NK-92 (cell line): ENCODE results near the gene EMP2.
"Not testable (repeated sequence)": the region's sequence is repeated elsewhere in the genome, so short reads cannot be mapped to it uniquely, and the experiment has no call there.

Source experiments
- DNase-seq: peaks from one replicate; lab custom pipeline; 2025; ENCODE audit not compliant: unreplicated experiment; lab: John Stamatoyannopoulos, UW

The EMP2 gene

GRCh38 chr16:10552998-10553491 lies 27.4 kb downstream of the EMP2 start:
- DNase-seq, result no peak

DNA sequence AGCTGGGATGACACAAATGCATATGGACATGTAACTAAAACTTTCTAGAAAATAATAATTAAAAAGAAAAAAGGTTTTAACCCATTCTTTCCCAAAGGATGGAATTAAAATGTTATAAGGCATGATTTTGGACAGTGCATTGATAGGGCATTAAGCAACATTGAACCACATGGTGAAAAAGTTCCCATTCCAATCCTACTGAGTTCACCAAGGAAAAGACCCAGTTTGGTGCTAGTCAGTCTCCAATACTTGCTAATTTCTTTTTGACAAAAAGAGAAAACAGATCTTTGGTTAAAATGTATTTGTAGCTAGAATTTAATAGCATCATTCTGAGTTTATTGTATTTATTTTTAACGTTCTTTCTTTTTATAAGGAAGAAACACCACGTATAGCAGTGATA lies 28.1 kb downstream of the EMP2 start:
- no peak for DNase-seq

DNA sequence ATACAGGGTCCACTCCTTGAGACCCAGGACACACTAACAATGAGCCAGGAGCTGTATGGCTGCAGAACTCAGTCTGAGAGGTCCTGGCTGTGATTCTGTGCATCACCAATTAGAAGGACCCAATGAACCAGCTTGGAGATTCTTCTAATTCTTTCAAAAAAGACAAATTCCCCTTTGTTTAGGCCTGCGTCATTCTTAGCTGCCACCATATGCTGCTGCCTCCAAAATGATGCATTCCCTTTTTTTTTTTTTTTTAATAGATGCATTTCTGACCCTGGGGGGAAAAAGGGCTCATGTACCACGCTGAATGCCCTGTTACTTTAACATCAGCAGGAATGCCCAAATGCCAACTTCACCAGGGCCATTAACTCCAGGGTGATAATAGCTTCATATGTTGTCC lies 28.5 kb downstream of the EMP2 start:
- no peak for DNase-seq

- DNase-seq, result no peak
Observed at GRCh38 chr16:10548404-10548803, 32.0 kb downstream of the EMP2 start.

DNA sequence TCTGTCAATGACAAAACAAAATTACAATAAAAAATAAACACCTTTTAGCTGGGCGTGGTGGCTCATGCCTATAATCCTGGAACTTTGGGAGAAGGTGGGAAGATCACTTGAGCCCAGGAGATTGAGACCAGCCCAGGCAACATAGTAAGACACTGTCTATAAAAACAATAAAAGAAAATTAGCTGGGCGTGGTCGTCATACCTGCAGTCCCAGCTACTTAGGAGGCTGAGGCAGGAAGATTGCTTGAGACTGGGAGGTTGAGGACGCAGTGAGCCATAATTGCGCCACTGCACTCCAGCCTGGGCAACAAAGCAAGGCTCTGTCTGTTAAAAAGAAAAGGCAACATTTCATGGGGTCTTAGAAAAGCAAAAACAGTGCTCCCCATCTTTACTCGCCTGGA lies 32.7 kb downstream of the EMP2 start:
- DNase-seq, result no peak

DNA sequence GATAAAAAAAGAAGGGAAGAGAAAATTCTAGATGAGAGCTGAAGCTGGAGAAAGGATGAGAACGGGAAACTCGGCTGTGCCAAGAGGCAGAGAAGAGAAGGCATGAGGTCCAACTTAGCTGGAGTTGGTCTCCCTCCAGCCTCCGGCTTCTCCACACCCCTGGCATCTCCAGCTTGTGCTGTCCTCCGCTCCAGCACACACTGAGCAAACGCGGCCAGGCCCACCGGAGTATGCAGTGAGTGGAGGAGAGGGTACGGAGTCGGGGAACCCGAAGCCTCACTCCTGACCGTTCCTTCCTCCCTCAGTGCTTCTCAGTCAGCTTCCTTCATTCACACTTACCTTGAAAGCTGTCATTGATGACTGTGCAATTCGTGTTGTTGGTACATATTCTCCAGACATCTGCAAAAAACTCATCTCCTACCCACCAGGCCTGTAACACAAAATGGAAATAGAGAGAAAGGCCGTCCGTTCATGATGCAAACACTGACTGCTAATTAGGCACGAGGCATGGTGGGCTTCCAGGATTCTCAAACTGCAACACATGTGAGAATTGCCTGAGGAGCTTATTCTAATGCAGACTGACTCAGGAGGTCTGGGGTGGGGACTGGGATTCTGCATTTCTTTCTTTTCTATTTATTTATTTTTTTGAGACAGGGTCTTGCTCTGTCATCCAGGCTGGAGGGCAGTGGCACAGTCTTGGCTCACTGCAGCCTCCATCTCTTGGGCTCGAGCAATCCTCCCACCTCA lies 37.0 kb downstream of the EMP2 start:
- DNase-seq, result no peak

GRCh38 chr16:10541366-10541765 lies 39.0 kb downstream of the EMP2 start:
- DNase-seq, result no peak

DNA sequence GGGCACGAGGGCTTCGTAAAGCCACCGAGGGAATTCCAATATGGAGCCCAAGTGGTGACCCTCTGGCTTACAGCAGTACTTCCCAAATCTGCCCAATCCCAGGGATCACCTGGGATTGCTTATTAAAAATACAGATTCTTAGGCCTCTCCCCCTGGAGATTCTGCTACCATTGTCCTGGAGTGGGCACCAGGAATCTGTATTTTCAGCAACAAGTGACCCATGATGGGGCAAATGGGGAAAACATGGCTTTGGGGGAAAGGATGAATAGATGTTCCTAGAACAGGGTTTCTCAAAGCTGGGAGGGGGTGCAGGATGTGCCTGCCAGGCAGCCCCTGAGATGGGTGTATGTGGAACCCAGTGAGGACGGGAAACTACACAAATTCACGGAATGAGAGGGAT lies 40.6 kb downstream of the EMP2 start:
- DNase-seq, result no peak

GRCh38 chr16:10539236-10539635 lies 41.2 kb downstream of the EMP2 start:
- no peak for DNase-seq

DNA sequence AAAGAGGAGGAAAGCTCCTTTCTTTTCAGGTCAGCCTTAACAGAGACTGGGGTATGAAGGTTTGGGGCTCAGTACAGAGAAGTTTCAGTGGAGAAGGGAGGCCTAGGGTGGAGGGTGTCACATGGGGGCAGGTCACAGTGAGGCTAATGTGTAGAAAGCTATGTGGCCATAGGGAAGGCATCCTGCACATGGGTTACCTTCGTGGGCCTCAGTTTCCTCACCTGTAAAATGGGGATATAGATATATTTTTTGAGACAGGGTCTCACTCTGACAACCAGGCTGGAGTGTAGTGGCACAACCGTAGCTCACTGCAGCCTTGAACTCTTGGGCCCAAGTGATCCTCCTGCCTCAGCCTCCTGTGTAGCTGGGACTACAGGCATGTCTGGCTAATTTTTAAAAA lies 41.8 kb downstream of the EMP2 start:
- DNase-seq, result no peak

GRCh38 chr16:10537946-10538345 lies 42.5 kb downstream of the EMP2 start:
- DNase-seq, result no peak

DNA sequence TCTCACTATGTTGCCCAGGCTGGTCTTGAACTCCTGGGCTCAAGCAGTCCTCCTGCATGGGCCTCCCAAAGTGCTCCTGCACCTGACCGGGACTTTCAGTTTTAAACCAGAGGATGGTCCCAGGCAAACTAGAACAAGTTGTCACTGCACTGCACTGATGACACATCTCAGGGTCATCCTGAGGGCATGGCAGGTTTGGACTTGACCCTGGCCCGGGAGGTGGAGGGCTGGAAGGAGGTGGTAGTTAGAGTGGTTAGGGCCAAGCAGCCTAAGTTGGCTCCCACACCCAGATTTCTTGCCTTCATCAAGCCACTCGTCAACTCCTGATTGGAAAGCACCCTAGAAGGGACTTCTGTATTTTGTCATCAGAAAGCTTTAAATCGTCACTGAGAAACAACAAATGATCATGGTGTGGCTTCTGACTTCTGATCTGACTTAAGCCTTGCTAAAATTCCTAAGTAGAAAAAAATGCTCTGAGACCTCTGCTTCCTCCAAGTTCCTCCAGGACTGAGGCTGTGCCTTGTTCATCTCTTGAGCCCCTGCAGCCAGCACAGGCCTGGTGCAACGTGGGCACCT lies 43.5 kb downstream of the EMP2 start:
- no peak for DNase-seq

DNA sequence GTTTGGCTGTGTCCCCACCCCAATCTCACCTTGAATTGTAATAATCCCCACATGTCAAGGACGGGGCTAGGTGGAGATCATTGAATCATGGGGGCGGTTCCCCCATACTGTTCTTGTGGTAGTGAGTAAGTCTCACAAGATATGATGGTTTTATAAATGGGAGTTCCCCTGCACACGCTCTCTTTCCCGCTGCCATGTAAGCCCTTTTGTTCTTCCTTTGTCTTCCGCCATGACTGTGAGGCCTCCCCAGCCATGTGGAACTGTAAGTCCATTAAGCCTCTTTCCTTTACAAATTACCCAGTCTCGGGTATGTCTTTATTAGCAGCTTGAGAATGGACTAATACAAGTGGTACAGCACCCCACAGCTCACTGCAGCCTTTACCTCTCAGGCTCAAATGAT lies 44.1 kb downstream of the EMP2 start:
- not testable (repeated sequence) for DNase-seq

DNA sequence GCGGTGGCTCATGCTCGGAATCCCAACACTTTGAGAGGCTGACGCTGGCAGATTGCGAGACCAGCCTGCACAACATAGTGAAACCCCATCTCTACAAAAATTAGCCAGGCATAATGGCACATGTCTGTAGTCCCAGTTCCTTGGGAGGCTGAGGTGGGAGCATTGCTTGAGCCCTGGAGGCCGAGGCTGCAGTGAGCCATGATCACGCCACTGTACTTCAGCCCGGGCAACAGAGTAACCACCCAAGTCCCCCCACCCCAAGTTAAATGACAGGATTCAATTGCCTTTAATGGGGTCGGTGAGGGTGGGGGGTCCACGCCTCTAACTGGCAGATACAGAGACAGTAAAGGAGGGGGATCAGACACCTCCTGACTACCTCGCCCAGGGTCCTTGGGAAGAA lies 44.9 kb downstream of the EMP2 start:
- no peak for DNase-seq

- DNase-seq, result no peak
Observed at GRCh38 chr16:10534748-10535147, 45.6 kb downstream of the EMP2 start.

- not testable (repeated sequence) for DNase-seq
Observed at GRCh38 chr16:10533612-10534011, 46.8 kb downstream of the EMP2 start.

DNA sequence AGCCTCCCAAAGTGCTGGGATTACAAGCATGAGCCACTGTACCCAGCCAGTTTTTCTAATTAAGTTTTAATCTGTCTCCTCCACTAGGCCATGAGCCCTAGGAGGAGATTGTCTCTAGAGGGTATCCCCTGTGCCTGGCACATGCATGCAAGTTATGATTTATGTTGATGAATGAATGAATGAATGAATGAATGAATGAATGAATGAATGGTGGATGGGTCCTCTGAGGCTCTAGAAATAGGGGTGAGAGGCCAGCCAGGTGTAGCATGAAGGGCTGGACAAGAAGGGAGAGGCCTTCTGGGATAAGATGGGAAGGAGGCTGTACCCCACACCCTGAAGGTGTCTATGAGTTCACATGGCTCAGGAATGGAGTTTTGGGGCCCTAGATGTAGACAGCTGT lies 48.8 kb downstream of the EMP2 start:
- DNase-seq, result no peak

DNA sequence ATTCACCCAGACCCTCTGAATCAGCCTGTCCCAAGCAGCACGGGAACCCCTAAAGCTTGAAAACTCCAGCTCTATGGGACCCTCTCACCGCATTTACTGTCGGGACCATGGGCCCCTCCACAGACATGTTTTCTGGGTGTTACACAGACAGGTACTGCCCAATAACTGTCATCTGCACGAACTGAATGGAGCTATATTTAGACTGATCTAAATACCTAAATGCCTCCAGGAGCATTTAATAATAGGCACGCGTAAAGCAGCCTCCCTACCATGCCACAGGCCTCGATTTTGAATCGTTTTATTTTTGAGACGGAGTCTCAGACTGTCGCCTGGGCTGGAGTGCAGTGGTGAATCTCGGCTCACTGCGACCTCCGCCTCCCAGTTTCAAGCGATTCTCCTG lies 49.7 kb downstream of the EMP2 start:
- no peak for DNase-seq

DNA sequence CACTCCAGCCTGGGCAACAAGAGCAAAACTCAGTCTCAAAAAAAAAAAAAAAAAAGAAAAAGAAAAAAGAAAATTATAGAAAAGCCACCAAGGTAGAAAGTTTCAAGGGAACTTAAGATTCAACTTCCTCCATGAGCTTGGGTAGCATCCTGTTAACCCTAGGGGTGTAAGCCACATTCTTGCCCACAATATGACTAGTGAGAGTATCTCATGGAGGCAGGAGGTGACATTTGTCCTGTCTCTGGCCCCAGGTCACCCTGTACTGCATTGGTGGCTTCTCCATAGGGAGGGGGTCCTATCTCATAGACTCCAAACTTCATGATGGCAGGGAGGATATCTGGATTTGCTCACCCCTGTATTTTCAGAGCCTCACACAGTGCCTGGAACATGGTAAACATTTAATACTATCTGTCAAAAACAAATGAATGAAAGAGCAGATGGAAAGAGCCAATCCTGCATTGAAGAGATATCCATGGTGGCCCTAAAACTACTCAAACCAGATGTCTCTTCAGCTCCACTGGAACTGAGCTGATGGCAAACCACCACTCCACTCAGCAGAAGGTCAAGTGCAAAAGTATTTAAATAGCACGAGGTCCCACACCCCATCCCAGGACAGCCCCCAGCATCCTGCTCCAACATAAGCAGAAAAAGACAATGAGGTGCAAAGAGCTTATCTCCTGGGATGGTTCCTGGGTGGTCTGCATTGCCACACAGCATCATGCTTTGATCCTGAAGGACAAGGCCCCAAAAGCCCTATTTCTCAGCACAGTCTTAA lies 50.3 kb downstream of the EMP2 start:
- no peak for DNase-seq

DNA sequence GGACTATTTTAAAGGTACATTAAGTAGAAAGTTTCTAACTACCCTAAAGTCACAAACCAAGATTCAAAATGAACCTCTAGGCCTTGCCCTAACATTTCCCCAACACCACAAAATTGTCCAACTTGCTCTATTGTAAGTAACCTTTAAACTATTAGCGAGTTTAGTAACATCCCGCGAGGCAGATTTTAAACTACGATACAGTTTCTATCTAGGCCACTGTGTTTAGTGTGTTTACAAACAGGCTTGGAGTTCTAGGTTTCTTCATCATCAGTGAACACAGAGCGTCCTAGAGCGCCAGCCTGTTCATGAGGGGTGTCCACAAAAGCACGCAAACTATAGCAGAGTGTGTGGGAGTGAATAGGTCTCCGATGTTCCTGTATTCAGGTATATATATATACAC lies 51.8 kb downstream of the EMP2 start:
- no peak for DNase-seq

DNA sequence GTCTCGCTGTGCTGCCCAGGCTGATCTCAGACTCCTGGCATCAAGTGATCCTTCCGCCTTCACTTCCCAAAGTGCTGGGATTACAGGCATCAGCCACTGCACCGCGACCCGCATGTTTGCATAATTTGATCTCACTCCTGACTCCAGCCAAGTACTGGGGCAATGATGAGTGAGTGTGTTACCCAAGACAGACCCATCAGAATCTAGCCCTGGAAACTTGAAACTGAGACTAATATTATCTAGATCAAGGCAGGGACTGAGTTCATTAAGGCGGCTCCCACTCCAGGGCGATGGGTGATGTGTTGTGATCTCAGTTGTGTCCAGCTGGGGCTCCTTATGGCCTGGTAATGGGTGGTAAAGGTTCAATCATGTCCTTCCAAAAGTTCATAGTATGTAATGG lies 53.4 kb downstream of the EMP2 start:
- no peak for DNase-seq

DNA sequence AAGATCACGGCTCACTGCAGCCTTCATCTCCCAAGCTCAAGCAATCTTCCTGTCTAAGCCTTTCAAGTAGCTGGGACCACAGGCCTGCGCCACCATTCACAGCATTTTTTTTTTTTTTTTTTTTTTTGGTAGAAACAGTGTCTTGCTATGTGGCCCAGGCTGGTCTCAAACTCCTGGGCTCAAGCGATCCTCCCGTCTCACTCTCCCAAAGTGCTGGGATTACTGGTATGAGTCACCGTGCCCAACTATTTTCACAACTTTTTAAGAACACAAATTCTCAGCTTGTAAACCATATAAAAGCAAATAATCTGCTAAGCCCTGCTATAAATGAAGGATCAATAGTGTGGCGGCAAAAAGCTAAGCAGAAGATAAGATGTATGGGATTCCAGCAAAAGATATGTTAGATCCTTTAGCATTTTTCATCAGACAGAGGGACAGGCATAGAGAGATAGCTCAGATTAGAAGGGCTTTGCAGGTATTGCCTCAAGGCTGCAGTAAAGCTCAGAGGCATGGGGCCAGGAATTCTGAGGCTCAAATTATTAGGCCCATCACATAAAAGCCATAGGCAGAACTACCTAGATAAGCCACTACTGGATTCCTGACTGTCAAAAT lies 55.1 kb downstream of the EMP2 start:
- DNase-seq, result no peak
